OCI-LY1 (cell line): ENCODE data around the gene RAPGEF5.

ENCODE experiments used
- EZH2 ChIP-seq: fragments of 200-600 bp; sonication (generic), shearing (Covaris generic); IDR thresholded peaks from 2 replicates; pipeline ENCODE4 v1.8.0; 2017; ENCODE audit warnings: borderline replicate concordance, mixed run types, mild to moderate bottlenecking, antibody characterized with exemption, low read length, moderate library complexity, mixed read lengths
- TF ChIP-seq, protein P1 (sequence below): fragments of 200-600 bp; sonication (generic), shearing (Covaris generic); IDR thresholded peaks from 2 replicates; pipeline ENCODE4 v1.5.1; 2017; ENCODE audit warnings: mild to moderate bottlenecking, antibody characterized with exemption, low read length, moderate library complexity, mixed read lengths

- TF ChIP-seq, protein P1, sequence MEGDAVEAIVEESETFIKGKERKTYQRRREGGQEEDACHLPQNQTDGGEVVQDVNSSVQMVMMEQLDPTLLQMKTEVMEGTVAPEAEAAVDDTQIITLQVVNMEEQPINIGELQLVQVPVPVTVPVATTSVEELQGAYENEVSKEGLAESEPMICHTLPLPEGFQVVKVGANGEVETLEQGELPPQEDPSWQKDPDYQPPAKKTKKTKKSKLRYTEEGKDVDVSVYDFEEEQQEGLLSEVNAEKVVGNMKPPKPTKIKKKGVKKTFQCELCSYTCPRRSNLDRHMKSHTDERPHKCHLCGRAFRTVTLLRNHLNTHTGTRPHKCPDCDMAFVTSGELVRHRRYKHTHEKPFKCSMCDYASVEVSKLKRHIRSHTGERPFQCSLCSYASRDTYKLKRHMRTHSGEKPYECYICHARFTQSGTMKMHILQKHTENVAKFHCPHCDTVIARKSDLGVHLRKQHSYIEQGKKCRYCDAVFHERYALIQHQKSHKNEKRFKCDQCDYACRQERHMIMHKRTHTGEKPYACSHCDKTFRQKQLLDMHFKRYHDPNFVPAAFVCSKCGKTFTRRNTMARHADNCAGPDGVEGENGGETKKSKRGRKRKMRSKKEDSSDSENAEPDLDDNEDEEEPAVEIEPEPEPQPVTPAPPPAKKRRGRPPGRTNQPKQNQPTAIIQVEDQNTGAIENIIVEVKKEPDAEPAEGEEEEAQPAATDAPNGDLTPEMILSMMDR: no peak
- TF ChIP-seq EZH2: no peak
These were observed 164.2 kb downstream of the RAPGEF5 start for GRCh38 chr7:22192801-22193200.
